Astrocyte (in vitro differentiated cells and primary cell): ENCODE results near the gene PLCH1.

Source experiments
- EZH2 ChIP-seq: IDR thresholded peaks from 2 replicates; pipeline ENCODE4 v1.6.1; 2012; ENCODE audit warnings: mild to moderate bottlenecking, low read length, inconsistent platforms; ENCODE audit not compliant: insufficient read depth
- TF ChIP-seq, protein P1 (sequence below): IDR thresholded peaks from 2 replicates; pipeline ENCODE4 v1.5.1; 2011; ENCODE audit warnings: low read depth, mild to moderate bottlenecking, inconsistent platforms, low read length, moderate library complexity; ENCODE audit not compliant: insufficient read depth

DNA sequence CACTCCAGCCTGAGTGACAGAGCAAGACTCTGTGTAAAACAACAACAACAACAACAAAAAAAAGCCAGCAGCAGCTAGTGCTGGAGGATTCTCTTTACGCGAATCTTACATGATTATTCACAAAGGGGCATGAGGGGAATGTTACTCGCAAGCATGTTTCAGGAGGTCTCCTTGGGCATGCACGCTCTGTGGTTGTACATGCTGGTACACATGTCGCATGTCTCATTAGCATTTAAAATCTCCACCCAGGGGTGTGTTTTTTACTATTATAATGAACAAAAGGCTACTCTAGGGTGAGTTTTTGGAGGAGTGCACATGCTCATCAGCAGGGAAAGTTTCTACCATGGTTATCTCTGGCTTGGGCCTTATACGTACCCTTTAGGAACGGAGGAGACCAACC lies 12.7 kb upstream of the PLCH1 start:
- no peak for TF ChIP-seq EZH2
- TF ChIP-seq, protein P1, sequence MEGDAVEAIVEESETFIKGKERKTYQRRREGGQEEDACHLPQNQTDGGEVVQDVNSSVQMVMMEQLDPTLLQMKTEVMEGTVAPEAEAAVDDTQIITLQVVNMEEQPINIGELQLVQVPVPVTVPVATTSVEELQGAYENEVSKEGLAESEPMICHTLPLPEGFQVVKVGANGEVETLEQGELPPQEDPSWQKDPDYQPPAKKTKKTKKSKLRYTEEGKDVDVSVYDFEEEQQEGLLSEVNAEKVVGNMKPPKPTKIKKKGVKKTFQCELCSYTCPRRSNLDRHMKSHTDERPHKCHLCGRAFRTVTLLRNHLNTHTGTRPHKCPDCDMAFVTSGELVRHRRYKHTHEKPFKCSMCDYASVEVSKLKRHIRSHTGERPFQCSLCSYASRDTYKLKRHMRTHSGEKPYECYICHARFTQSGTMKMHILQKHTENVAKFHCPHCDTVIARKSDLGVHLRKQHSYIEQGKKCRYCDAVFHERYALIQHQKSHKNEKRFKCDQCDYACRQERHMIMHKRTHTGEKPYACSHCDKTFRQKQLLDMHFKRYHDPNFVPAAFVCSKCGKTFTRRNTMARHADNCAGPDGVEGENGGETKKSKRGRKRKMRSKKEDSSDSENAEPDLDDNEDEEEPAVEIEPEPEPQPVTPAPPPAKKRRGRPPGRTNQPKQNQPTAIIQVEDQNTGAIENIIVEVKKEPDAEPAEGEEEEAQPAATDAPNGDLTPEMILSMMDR, result no peak
